Measurements from ENCODE around the gene CD6.
A peak's percentile ranks its signal among the peaks of the same experiment; 100 is the strongest.

Gene CD6

GRCh38 chr11:60971520-60971919, at the start of gene CD6:
CD6 (plus strand) TSS chr11:60971680; CDS start chr11:60971866, 186 bp downstream.
- DNase-seq (ENCODE audit: low read depth in 2 of 2) = no peak
- TF ChIP-seq CTCF (IDR thresholded peaks at IDR 0.05; ENCODE audit: low read depth, low read length) = no peak
- H3K4me3 ChIP-seq (replicated peaks in 1 of 2; ENCODE audit: low read depth in 2 of 2, low read length in 2 of 2) = no peak within 1 kb of the TSS

DNA sequence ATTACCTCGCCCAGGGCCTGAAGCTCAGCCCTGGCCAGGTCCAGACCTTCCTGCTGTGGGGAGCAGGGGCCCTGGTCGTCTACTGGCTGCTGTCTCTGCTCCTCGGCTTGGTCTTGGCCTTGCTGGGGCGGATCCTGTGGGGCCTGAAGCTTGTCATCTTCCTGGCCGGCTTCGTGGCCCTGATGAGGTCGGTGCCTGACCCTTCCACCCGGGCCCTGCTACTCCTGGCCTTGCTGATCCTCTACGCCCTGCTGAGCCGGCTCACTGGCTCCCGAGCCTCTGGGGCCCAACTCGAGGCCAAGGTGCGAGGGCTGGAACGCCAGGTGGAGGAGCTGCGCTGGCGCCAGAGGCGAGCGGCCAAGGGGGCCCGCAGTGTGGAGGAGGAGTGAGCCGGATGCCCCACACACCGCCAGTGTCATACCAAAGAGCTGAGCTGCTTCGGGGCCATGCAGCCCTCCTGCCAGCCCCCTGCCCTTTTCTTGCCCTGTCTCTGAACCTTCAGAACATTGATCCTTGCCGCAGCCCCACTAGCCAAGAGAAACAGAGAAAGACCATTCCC, 49.6 kb upstream of the CD6 start:
- no peak overlapping the region for H3K4me3 ChIP-seq (replicated peaks in 1 of 2; ENCODE audit: low read depth in 2 of 2, low read length in 2 of 2)
- DNase-seq (ENCODE audit: low read depth in 2 of 2) = no peak
- no peak for TF ChIP-seq CTCF (IDR thresholded peaks at IDR 0.05; ENCODE audit: low read depth, low read length)

DNA sequence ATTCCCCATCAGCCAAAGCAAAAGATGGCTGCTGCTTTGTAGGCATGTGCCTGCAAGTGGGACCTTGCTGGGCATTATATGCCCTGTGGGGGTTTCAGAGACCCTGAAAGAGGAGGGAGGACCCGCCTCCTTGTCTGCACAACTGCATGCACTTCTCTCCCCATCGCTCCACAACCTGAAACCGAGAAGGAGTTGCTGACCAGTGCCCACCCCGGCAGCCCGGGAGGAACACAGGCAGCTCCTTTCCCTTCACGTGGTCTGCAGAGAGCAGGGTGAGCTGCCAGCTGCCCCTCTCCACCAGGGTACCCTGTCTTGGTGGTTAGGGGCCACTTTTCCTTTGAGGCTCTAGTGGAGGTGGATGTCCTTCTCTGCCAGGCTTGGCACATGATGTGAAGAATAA, 48.6 kb upstream of the CD6 start:
- no peak for TF ChIP-seq CTCF (IDR thresholded peaks at IDR 0.05; ENCODE audit: low read depth, low read length)
- no peak for DNase-seq (ENCODE audit: low read depth in 2 of 2)
- H3K4me3 ChIP-seq (replicated peaks in 1 of 2; ENCODE audit: low read depth in 2 of 2, low read length in 2 of 2) = no peak overlapping the region

DNA sequence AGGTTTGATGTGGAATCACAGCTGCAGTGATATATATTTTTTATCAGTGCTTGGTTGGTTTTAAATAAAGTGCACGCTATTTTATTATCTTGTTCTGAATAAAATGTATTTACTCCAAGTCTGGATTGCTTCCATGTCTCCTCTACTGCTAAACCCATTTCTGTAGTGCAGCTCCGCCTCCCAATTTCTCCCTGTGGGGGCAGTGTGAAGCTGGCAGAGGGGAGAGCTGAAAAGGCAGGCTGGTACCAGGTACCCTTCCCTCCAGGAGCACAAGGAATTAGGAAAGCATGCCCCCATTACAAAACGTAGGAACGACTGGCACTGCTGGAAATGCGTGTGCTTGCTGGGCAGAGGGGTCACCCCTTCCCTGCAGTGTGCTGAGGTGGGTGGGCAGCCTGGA, 48.2 kb upstream of the CD6 start:
- TF ChIP-seq CTCF (IDR thresholded peaks at IDR 0.05; ENCODE audit: low read depth, low read length) = no peak
- DNase-seq (ENCODE audit: low read depth in 2 of 2) = no peak
- no peak overlapping the region for H3K4me3 ChIP-seq (replicated peaks in 1 of 2; ENCODE audit: low read depth in 2 of 2, low read length in 2 of 2)

GRCh38 chr11:60923800-60924109, 47.7 kb upstream of the CD6 start:
- DNase-seq (ENCODE audit: low read depth in 2 of 2) = no peak
- peak overlapping the region in 1 of 2 donors; percentile 80 for H3K4me3 ChIP-seq (replicated peaks in 1 of 2; ENCODE audit: low read depth in 2 of 2, low read length in 2 of 2)
- no peak for TF ChIP-seq CTCF (IDR thresholded peaks at IDR 0.05; ENCODE audit: low read depth, low read length)

DNA sequence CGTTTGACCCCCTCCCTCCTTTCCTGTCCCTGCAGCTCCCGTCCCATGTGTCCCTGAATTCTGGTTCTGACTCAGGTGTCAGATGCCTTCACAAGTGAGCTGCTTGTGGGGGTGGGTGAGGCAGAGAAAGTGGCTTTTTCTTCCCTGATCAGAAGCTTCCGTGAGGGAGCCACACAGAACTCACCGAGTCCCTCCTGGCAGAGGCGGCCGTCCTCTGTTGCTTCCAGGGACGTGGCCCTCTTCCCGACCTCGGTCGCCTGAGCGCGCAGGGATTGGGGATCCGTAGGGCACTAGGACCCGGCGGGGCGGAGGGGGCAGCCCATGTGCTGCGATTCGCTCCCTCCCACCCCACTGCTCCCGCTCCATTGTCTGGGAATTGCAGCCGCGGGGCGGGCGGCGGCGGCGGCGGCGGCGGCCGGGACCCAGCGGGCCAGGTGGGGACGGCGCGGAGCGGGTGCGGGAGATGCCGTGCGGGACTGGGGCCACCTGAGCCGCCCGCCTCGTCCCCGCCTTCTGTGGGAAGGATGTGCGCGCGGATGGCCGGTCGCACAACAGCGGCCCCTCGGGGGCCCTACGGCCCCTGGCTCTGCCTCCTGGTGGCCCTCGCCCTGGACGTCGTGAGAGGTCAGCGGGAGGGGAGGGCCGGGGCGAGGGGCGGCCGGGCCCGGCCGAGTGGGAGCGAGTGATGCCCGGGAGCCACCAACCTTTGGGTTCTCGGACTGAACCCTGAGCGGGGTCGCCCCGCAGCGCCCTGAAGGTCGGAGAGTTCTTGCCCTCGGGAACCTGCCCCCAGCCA, 47.2 kb upstream of the CD6 start, which contains the start of gene TMEM132A:
Gene TMEM132A, plus strand, starts transcription at position 351 of the 796 bp plus-strand sequence. Its CDS starts 174 bp downstream, at position 525.
- TF ChIP-seq CTCF (IDR thresholded peaks at IDR 0.05; ENCODE audit: low read depth, low read length) = no peak
- DNase-seq (ENCODE audit: low read depth in 2 of 2) = peak; percentile 64 to 66

More for the DNA sequence above, 47.2 kb upstream of the CD6 start, which contains the start of gene TMEM132A:
- H3K4me3 ChIP-seq (replicated peaks in 1 of 2; ENCODE audit: low read depth in 2 of 2, low read length in 2 of 2) = peak within 1 kb of the TSS; percentile 69 to 80
